Gastrocnemius medialis (tissue), 4 donors: ENCODE data around the gene GINS1. TPM values are rescaled to one million over a fixed set of nuclear protein-coding genes. Genes with fewer than 3 reads are reported as not detected.

ENCODE experiments used
- ATAC-seq, 2 donors: fragments of 150-250 bp; one replicate each; pipeline ENCODE4 v1.9.1; 2016
- DNase-seq, 2 donors: peaks; one replicate each; pipeline ENCODE4 v3.0.0-alpha.2; 2019
- H3K27ac ChIP-seq, 4 donors: fragments of 200-600 bp; sonication (generic); 1 replicate in 1 of 4; 2 replicates in 3 of 4; pipeline ENCODE4 v1.5.1; 2016 to 2018; ENCODE audit warnings: mild to moderate bottlenecking in 2 of 4, moderate library complexity in 1 of 4
- H3K27me3 ChIP-seq, 3 donors: fragments of 200-600 bp; sonication (generic) in 2 of 3; 1 replicate in 1 of 3; 2 replicates in 2 of 3; pipeline versions ENCODE4 v1.5.1 to v1.6.0; 2016 to 2019; ENCODE audit warnings: mild to moderate bottlenecking in 1 of 3, moderate library complexity in 1 of 3
- H3K36me3 ChIP-seq, 2 donors: fragments of 200-600 bp; sonication (generic) in 1 of 2; one replicate each; pipeline ENCODE4 v1.5.1; 2017 to 2018
- H3K4me1 ChIP-seq, 2 donors: fragments of 200-600 bp; sonication (generic) in 1 of 2; one replicate each; pipeline ENCODE4 v1.5.1; 2016 to 2017; ENCODE audit warnings: mild to moderate bottlenecking in 2 of 2
- H3K4me3 ChIP-seq, 4 donors: fragments of 200-600 bp; sonication (generic) in 3 of 4; 1 replicate in 1 of 4; 2 replicates in 3 of 4; pipeline ENCODE4 v1.5.1; 2016 to 2019; ENCODE audit warnings: mild to moderate bottlenecking in 2 of 4
- H3K9me3 ChIP-seq, 3 donors: fragments of 200-600 bp; sonication (generic) in 2 of 3; 1 replicate in 1 of 3; 2 replicates in 2 of 3; pipeline ENCODE4 v1.5.1; 2016 to 2019
- CTCF ChIP-seq, 5 experiments: fragments of 450-650 bp in 3 of 5; fragments of 200-600 bp in 2 of 5; sonication (generic) in 2 of 5; IDR thresholded peaks in 4 of 5; conservative IDR thresholded peaks in 1 of 5; 1 replicate in 4 of 5; 2 replicates in 1 of 5; pipeline ENCODE4 v1.5.1; 2016 to 2019; ENCODE audit warnings: antibody characterized with exemption in 5 of 5, mild to moderate bottlenecking in 3 of 5, moderate library complexity in 3 of 5
- POLR2A ChIP-seq, 2 donors: fragments of 450-650 bp; IDR thresholded peaks; one replicate each; pipeline ENCODE4 v1.6.1; 2017; ENCODE audit warnings: antibody characterized with exemption in 2 of 2, mild to moderate bottlenecking in 2 of 2, moderate library complexity in 2 of 2
- in situ Hi-C, 4 donors: fragments of 200-750 bp; cut with MboI; loops; one replicate each; pipeline versions ENCODE4 v1.15.0 to v1.8.0; 2017; ENCODE audit warnings: low sequenced_read_pairs in 4 of 4
- intact Hi-C: fragments of 100-400 bp; cut with DNase I; formaldehyde crosslinking; loops from one replicate; pipeline ENCODE4 v1.15.1; 2023; ENCODE audit warnings: low total_unique reads
- total RNA-seq, 4 donors: library from RNA; depleted of rRNA; stranded (reverse); fragments of >200 nt; gene quantifications; one replicate each; pipeline versions ENCODE4 v1.1.0 to v1.2.3, GENCODE V29; 2016

GINS1 gene
- total RNA-seq, 4 donors from 2014 or later = 0.07 to 0.20 TPM; not detected in 2

DNA sequence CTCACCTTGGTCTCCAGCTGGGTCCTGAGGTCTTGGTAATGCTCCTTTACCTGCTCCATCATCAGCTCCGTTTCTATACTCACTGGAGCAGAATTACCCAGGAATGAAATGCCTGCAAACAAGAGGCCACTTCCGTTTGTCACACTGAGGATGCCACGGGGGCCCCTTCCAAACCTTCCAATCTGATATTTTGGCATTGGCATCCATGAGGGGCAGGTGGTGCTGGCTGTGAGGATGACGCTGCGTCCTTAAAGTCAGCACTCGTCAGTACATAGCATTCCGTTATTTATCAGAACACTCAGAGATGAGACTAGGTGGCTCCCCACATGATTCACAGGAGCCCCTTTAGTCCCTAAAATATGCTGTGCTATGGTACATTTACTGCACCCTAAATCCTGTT, 72.7 kb downstream of the GINS1 start:
- TF ChIP-seq POLR2A (IDR thresholded peaks at IDR 0.05) (no peak), CTCF (IDR thresholded peaks at IDR 0.05 in 4 of 5, conservative IDR thresholded peaks at IDR 0.05 in 1 of 5) (no peak)
- no peak for DNase-seq
- H3K9me3 ChIP-seq = no peaks in the 10 kb centered on the region
- in situ Hi-C loops (no loop called here), intact Hi-C loops (no loop called here)
- no peaks in the 10 kb centered on the region for H3K36me3 ChIP-seq
- no peak for ATAC-seq
- no peak overlapping the region for H3K4me3 ChIP-seq
- H3K27ac ChIP-seq = no peak overlapping the region
- H3K4me1 ChIP-seq = no peaks in the 10 kb centered on the region
- H3K27me3 ChIP-seq = no peaks in the 10 kb centered on the region

- ATAC-seq (no peak), DNase-seq (no peak)
- no peak overlapping the region for H3K4me3 ChIP-seq
- H3K27ac ChIP-seq = no peak overlapping the region
- no peaks in the 10 kb centered on the region for H3K4me1 ChIP-seq
- in situ Hi-C loops = no loop called here
- no peak for TF ChIP-seq POLR2A (IDR thresholded peaks at IDR 0.05)
- TF ChIP-seq CTCF (IDR thresholded peaks at IDR 0.05 in 4 of 5, conservative IDR thresholded peaks at IDR 0.05 in 1 of 5) = no peak
- no peaks in the 10 kb centered on the region for H3K36me3 ChIP-seq
- H3K9me3 ChIP-seq = no peaks in the 10 kb centered on the region
- no peaks in the 10 kb centered on the region for H3K27me3 ChIP-seq
- intact Hi-C loops = no loop called here
These were observed 73.3 kb downstream of the GINS1 start for GRCh38 chr20:25480797-25481196.

DNA sequence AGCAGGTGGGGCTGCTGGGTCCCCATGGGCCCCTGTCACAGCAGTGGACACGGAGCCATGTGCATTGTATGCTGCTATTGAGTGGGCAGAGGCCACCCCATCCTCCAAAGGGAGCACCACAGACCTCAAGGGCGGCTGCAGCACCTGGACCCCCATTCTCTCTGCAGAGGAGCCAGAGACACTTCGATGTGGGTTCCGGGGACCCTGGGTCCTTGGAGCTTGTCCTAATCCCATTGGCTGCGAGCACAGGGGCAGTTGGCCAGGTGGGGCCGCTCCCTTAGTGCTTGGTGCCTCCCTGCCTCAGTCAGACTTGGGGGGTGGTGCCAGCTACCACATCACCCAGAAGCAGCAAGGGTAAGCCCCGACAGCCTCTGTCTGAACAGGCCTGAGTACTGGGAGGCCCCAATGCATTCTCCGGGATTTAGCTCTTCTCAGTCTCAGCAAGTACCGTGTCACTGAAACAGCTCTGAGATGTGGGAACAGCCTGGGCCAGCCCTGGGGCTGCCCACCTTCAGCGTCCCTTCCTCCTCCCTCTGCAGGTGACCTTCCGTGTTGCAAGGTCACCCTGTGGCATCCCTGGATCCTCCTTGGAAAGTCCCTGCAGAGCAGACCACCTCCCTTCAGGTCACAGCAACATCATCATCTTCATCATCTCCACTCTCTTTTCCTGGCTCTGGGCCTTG, 73.9 kb downstream of the GINS1 start:
- H3K9me3 ChIP-seq = no peaks in the 10 kb centered on the region
- H3K27me3 ChIP-seq = no peaks in the 10 kb centered on the region
- intact Hi-C loops (no loop called here), in situ Hi-C loops (no loop called here)
- H3K27ac ChIP-seq = no peak overlapping the region
- DNase-seq (no peak), ATAC-seq (no peak)
- H3K4me3 ChIP-seq = no peak overlapping the region
- TF ChIP-seq CTCF (IDR thresholded peaks at IDR 0.05 in 4 of 5, conservative IDR thresholded peaks at IDR 0.05 in 1 of 5) (no peak), POLR2A (IDR thresholded peaks at IDR 0.05) (no peak)
- no peaks in the 10 kb centered on the region for H3K4me1 ChIP-seq
- no peaks in the 10 kb centered on the region for H3K36me3 ChIP-seq

GRCh38 chr20:25481918-25482253, 74.4 kb downstream of the GINS1 start:
- no peaks in the 10 kb centered on the region for H3K9me3 ChIP-seq
- ATAC-seq (no peak), DNase-seq (no peak)
- H3K4me3 ChIP-seq = no peak overlapping the region
- intact Hi-C loops = no loop called here
- H3K27ac ChIP-seq = no peak overlapping the region
- in situ Hi-C loops = no loop called here
- TF ChIP-seq POLR2A (IDR thresholded peaks at IDR 0.05) (no peak), CTCF (IDR thresholded peaks at IDR 0.05 in 4 of 5, conservative IDR thresholded peaks at IDR 0.05 in 1 of 5) (no peak)
- H3K27me3 ChIP-seq = no peaks in the 10 kb centered on the region
- no peaks in the 10 kb centered on the region for H3K36me3 ChIP-seq
- no peaks in the 10 kb centered on the region for H3K4me1 ChIP-seq
